Activated CD4-positive, CD25-positive, alpha-beta regulatory T cell (primary cell): ENCODE results near the gene CYSTM1.
A peak's percentile ranks its signal among the peaks of the same experiment; 100 is the strongest.
"Not testable (repeated sequence)": the region's sequence is repeated elsewhere in the genome, so short reads cannot be mapped to it uniquely, and the experiment has no call there.

Source experiments
- DNase-seq, 4 experiments: peaks; one replicate each; lab custom pipeline; 2025; lab: John Stamatoyannopoulos, UW

Gene CYSTM1

GRCh38 chr5:140150201-140150600 lies 24.8 kb upstream of the CYSTM1 start:
- no peak for DNase-seq

GRCh38 chr5:140151144-140152021 lies 23.6 kb upstream of the CYSTM1 start:
- no peak for DNase-seq

GRCh38 chr5:140152022-140152999 lies 22.7 kb upstream of the CYSTM1 start:
- DNase-seq = no peak

DNA sequence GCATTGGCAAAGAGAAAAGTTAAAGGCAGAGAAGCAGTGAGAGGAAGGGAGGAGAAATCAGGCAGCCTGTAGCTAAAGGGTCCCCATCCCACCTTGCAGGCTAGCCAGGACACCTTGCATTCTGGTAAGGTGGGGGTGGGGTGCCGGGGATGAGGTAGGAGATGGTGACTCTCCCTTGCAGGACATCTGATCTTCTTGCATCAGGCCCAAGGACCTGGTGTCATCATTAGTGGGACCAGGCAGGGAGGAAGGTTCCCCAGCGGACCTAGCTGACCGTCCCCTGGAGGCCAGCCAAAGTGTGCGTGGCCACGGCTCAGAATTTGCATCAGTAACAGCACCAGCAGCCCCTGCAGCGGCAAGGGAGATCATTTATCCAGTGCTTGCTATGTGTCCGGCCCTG lies 21.7 kb upstream of the CYSTM1 start:
- no peak for DNase-seq

GRCh38 chr5:140153905-140154304 lies 21.1 kb upstream of the CYSTM1 start:
- DNase-seq = no peak

DNA sequence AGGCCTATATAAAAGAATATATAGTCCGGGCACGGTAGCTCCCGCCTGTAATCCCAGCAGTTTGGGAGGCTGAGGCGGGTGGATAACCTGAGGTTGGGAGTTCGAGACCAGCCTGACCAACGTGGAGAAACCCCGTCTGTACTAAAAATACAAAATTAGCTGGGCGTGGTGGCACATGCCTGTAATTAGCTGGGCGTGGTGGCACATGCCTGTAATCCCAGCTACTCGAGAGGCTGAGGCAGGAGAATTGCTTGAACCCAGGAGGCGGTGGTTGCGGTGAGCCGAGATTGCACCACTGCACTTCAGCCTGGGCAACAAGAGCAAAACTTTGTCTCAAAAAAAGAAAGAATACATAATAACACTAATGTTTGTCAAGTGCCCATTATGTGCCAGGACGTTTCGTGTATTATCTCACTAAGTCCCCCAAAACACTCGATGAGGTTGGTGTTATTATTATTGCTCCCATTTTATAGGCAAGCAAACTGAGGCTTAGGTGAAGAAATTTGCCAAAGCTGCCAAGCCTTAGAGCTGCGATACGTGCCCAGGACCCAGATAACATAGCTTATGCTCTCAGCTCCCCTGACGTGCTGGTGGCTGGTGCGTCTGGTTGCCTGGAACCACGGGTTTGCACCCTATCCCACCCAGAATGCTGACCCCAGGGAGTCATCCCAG lies 20.1 kb upstream of the CYSTM1 start:
- not testable (repeated sequence) for DNase-seq

GRCh38 chr5:140157032-140157781 lies 17.8 kb upstream of the CYSTM1 start:
- DNase-seq = peak; percentile 67 to 84 (median 74)

DNA sequence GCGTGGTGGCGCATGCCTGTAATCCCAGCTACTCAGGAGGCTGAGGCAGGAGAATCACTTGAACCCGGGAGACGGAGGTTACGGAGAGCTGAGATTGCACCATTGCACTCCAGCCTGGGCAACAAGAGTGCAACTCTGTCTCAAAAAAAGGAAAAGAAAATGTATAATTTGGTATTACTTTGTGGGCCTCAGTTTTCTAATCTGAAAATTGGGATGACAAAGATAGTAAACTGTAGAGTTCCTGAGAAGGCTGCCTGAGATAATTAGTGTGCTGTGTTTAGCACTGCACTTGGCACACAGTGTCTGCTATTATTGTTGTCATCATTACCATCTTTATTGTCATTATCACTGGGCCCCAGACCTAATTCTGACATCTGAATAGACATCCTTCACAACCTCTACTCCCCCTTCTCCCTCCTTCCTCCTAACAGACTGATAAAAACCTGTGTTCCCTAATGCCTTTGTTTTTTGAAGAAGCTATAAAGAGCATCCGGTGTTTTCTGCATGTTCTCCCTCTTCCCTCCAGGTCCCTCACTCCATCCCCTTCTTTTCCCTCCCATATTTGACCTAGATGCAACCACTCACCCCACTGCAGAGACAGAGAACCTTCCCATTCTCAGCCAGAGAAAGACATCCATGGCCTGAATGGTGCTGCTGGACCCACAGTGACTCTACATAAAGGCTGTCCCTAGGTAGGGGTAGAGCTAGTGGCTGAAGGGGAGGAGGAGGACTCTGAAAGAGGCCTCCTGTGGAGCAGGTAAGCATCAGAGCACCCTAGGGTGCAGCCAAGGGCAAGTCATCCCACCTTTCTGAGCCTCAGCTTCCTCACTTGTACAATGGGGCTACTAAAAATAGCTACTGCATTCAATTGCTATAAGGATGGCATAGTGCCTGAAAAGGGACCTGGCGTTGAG lies 15.7 kb upstream of the CYSTM1 start:
- DNase-seq = no peak

DNA sequence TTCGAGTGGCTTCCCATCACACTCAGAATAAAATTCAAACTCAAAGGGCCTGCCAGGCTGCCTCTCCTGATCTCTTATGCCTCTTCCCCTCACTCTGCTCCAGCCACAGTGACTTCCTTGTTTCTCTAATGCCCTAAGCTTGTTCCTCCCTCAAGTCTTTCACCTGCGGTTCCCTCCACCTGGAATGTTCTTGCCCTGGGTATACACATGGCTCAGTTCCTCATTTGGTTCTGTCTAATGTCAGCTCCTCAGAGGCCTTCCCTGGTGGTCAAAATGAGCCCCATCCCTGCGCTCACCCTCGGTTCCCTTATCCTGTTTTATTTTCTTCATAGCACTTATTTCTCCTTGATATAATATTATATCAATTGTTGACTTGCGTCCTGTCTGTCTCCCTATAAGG lies 12.7 kb upstream of the CYSTM1 start:
- no peak for DNase-seq

DNA sequence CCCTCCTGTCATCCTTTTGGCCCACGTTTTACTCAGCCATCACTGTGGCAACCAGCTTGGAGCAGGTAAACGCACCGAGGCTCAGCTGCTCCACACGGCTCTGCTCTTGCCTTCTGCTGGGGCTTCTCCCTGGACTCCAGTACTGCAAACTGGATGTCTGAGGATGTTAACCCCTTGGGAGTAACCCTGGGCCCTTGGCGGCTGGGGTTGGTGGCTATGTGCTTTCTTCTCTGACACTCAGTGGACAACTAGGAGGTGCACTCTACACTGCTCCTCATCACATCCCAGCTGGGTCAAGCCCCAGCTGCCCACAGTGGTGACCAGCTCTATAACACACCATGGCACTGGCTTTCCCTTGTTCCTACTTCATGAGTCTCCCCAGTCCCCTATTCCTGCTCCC lies 12.2 kb upstream of the CYSTM1 start:
- no peak for DNase-seq

DNA sequence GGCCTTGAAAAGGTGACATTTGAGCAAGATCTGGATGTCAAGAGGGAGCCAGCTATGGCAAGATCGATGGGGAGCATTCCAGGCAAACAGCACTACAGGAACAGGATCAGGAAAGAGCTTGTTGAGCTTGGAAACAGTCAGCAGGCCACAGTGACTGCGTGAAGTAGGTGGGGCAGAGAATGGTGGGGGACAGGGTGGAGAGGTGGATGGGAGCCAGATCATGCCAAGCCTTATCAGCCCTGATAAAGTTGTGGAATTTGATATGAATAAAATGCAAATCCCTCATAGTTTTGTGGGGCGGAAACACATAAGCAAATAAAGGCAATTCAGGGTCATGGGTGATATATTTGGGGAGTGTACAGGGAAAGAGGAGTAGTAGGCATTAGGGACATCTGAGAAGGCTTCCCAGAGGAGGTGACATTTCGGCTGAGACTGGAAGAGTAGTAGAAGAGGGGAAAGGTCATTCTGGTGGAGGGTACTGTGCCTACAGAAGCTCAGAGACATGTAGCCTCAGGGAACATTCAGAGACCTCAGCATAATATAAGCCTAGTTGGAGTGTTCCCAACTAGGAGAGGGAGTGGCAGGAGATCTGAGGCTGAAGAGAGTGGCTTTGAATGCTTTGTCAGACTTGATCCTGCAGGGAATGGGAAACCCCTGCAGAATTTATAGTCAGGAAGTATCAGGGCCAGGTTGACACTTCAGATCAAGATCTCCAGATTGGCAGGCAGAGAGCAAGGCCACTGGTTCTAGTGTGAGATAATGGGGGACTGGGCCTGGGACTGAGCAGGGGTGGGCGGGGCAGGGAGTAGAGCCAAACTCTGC lies 9.7 kb upstream of the CYSTM1 start:
- DNase-seq = no peak

DNA sequence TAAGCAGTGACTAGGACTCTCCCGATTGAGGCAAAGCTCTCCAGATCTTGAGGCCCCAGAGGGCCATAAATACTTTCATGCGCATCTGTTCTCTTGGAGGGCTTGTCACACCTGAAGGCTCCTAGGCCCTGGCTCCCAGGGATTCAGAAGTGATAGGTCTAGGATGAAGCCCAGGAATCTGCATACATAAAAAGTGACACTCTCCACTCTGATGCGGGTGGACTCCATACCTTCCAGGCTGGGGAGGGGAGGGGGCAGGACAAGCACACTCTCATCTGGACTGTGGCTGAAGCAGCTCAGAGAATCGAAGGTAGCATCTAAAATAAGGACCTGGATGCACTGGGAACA lies 9.1 kb upstream of the CYSTM1 start:
- no peak for DNase-seq

- no peak for DNase-seq
Observed at GRCh38 chr5:140166911-140167310, 8.1 kb upstream of the CYSTM1 start.

DNA sequence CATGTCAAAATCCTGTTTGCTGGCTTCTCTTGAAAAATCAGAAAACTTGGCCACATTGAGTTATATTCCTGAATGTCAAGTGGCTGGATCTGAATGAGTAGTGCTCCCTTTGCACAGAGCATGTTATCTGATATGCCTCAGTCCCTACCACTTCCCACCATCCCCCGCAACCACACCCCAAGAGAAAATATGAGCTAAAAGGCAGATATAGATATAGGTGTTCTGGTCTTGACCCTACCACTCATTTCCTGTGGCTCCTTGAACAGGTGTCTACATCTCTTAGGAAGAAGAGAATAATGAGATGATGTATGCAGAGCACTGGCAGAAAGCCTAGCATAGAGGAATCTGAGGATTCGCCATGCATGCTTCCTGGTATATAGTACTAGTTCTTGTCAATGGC lies 6.6 kb upstream of the CYSTM1 start:
- DNase-seq = no peak

DNA sequence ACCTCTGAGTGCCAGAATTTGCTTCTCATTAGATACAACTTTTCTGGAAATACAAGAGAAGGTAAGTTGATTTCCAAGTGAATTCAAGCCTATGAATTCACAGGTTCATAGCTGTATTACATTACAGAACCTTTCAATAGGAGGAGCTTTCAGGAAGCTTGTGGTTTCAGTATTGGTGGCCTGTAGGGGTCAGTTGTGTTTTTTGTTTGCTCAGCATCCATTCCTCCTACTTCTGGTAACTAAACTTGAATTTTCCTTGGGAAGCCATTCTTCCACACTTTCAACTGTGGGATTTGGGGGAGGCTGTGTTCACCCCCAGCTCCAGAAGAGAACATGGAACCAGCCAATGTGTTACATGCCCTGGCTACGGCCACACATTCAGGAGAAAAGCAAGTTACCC lies 5.6 kb upstream of the CYSTM1 start:
- DNase-seq = no peak

DNA sequence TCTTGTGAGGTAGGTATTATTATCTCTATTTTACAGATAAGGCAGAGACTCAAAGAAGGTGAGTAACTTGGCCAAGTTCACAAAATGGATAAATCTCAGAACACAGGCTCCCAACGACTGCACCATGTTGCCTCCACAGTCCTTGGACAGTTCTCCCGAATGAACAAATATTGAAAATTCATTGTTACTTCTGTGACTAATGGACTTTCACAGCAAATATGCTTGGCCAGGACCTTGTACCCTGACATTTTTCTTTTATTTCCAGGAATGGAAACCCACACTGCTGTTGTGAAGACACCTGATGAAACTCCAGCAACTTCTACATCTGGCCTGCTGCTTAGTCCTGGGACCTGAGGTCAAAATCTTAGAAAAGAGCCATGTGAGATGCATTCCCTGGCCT lies 2.5 kb upstream of the CYSTM1 start:
- no peak for DNase-seq

- no peak for DNase-seq
Observed at GRCh38 chr5:140174014-140174413, 974 bp upstream of the CYSTM1 start.

DNA sequence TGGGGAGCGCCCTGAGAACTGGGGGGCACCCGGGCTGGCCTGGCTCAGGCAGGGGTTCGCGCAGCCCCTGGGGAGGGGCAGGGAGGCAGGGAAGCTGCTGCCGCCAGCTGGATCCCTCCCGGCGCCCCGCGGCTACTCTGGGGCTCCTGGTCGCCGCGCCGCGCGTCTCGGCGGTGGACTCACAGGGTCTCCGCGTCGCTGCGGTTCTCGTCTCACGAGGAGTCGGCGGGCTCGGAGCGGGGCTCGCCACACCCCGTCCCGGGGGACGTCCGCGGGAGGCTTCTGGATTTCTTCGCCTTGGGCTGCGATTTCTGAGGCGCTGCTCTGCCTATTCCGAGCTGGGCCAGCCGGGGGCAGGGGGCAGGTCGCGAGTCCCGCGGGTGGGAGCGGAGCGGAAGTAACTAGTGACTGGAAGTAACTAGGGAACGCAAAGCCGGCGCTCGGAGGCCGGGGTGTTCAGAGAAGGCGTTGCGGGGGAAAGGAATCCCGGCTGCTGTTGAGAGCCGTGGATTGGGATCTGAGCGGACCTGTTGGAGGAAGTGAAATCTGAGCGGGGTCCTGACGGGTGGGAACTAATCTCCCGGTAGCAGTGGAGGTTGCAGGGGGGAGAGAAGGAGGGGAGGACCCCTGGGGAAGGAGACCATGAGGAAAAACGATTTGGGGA lies 511 bp downstream of the CYSTM1 start:
- peak; percentile 14 to 40 (median 30) for DNase-seq

DNA sequence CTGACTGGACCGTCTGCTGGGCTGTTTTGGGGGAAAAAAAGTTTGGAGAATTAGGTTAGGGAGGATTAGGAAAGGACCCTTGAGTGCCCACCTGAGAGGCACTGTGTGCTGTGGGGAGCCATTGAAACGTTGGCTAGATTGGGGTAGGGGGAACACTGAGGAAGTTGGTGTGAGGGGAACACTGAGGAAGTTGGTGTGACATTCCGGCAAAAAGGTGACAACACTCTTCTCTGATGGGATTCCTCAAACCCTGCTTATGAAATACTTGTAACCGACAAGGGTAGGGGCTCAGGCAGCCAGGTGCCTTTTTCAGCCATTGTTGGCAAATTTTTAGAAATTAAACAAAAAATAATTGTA lies 1.0 kb downstream of the CYSTM1 start:
- no peak for DNase-seq
